Measurements from ENCODE around the gene SESN2.

DNA sequence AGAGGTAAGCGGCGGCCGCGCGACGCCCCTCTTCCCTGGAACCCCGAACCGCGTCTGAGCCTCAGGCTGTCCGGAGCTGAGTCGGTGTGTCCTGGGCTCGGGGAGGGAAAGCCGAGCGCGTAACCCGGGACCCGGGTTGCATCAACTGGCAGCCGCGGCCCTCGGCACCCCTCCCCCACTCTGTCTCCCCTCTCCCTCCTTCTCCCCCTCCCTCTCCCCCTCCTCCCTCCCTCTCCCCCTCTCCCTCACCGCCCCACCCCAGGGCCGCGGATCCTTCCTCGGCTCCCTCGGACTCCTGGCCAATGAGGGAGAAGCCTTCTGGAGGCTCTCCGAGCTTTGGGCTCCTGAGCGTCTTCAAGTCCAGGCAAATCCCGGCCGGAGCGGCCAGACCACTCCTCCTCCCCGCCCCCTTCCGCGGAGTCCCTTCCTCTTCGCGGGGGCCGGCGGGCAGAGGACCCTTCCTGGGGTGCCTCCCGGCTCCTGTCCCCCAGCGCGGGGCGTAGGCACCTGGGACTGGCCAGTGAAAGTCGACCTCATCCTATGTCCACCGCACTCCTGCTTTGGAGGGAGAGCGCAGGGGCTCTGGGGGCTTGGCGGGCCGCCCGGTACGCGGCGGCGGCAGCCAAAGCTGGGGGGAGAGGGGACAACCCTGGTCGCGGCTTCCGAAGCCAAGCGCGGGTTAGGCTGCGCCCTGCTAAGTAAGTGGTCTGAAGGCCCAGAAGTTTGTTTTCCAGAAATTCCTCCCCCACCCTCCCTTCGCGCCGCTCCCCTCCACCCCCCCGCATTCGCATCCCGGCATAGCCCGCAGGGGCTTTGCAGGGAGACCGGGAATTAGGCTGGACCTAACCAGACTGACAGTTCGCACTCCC lies 850 bp downstream of the SESN2 start:
- TF ChIP-seq, protein P1, sequence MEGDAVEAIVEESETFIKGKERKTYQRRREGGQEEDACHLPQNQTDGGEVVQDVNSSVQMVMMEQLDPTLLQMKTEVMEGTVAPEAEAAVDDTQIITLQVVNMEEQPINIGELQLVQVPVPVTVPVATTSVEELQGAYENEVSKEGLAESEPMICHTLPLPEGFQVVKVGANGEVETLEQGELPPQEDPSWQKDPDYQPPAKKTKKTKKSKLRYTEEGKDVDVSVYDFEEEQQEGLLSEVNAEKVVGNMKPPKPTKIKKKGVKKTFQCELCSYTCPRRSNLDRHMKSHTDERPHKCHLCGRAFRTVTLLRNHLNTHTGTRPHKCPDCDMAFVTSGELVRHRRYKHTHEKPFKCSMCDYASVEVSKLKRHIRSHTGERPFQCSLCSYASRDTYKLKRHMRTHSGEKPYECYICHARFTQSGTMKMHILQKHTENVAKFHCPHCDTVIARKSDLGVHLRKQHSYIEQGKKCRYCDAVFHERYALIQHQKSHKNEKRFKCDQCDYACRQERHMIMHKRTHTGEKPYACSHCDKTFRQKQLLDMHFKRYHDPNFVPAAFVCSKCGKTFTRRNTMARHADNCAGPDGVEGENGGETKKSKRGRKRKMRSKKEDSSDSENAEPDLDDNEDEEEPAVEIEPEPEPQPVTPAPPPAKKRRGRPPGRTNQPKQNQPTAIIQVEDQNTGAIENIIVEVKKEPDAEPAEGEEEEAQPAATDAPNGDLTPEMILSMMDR (IDR thresholded peaks at IDR 0.05), result no peak
- TF ChIP-seq EZH2 (IDR thresholded peaks at IDR 0.05; ENCODE audit: borderline replicate concordance, insufficient read depth, low read depth, low read length, poor library complexity, severe bottlenecking), result no peak
